HCT116 (cell line): Measurements from ENCODE around the gene KLF9. TPM values are rescaled to one million over a fixed set of nuclear protein-coding genes. Genes with fewer than 3 reads are reported as not detected.

Experiments used
- ATAC-seq: fragments of 200-7000 bp; cut with Tn5 transposase; 2 replicates; pipeline ENCODE4 v1.9.1; 2020; ENCODE audit warnings: mild to moderate bottlenecking, moderate library complexity
- BruUV-seq: library from RNA; stranded (reverse); fragments of 400-500 nt; replicated peaks from 2 replicates; lab custom pipeline; 2021; lab: Mats Ljungman, UMichigan
- CTCF ChIA-PET: fragments of 300-600 bp; sonication (Branson Sonifier 250); formaldehyde crosslinking; loops from one replicate; lab custom pipeline; 2021; ENCODE audit warnings: antibody characterized with exemption; lab: Charles Lee
- POLR2A ChIA-PET: fragments of 300-600, 350-600 bp; sonication (Branson Sonifier 250); formaldehyde crosslinking; loops from one replicate; lab custom pipeline; 2021; ENCODE audit warnings: antibody characterized with exemption; lab: Charles Lee
- RAD21 ChIA-PET, 2 experiments: fragments of 300-600 bp; sonication (Branson Sonifier 250); formaldehyde crosslinking; loops; one replicate each; lab custom pipeline; 2023; ENCODE audit warnings: low total read pairs in 2 of 2; ENCODE audit not compliant: uncharacterized antibody in 2 of 2, unreplicated experiment in 2 of 2, low non-redundant PET in 1 of 2; lab: Charles Lee
- DNase-seq: peaks from one replicate; pipeline ENCODE4 v3.0.0-alpha.2; 2010; ENCODE audit warnings: low read depth, low spot score
- H2AFZ ChIP-seq: fragments of 200-600 bp; shearing (Covaris generic), sonication (generic); 2 replicates; pipeline ENCODE4 v1.6.1; 2017; ENCODE audit warnings: low read depth, mixed run types, mixed read lengths, antibody characterized with exemption, low read length; ENCODE audit not compliant: poor library complexity, severe bottlenecking
- H3K27ac ChIP-seq: 2 replicates; pipeline ENCODE4 v1.5.1; 2012; ENCODE audit warnings: low read depth, low read length
- H3K27me3 ChIP-seq: fragments of 200-600 bp; sonication (generic); 2 replicates; pipeline ENCODE4 v1.6.1; 2016; ENCODE audit warnings: mixed run types, low read length, mixed read lengths; ENCODE audit not compliant: insufficient read depth
- H3K36me3 ChIP-seq, 2 experiments: fragments of 200-500 bp in 1 of 2; fragments of 200-600 bp in 1 of 2; sonication (Bioruptor generic) in 1 of 2; sonication (generic) in 1 of 2; 2 replicates each; pipeline versions ENCODE4 v1.5.1 to v1.6.1; 2014 to 2016; ENCODE audit warnings: low read length in 2 of 2, inconsistent platforms in 1 of 2, mixed read lengths in 1 of 2, mixed run types in 1 of 2; ENCODE audit not compliant: insufficient read depth in 2 of 2, control insufficient read depth in 1 of 2
- H3K4me1 ChIP-seq, 2 experiments: fragments of 200-600 bp in 1 of 2; sonication (generic) in 1 of 2; 2 replicates each; pipeline versions ENCODE4 v1.5.1 to v1.6.1; 2012 to 2017; ENCODE audit warnings: low read length in 2 of 2, inconsistent platforms in 1 of 2, mild to moderate bottlenecking in 1 of 2, mixed read lengths in 1 of 2, mixed run types in 1 of 2, moderate library complexity in 1 of 2; ENCODE audit not compliant: insufficient read depth in 2 of 2, control insufficient read depth in 1 of 2
- H3K4me2 ChIP-seq: fragments of 200-600 bp; sonication (generic); 2 replicates; pipeline ENCODE4 v1.6.1; 2017; ENCODE audit warnings: mixed run types, low read length, mixed read lengths
- H3K4me3 ChIP-seq, 2 experiments: fragments of 200-600 bp in 1 of 2; sonication (generic) in 1 of 2; replicated peaks in 1 of 2; 2 replicates each; pipeline ENCODE4 v1.5.1; 2011 to 2016; ENCODE audit warnings: low read length in 2 of 2, control low read depth in 1 of 2, low read depth in 1 of 2, mild to moderate bottlenecking in 1 of 2, mixed read lengths in 1 of 2, mixed run types in 1 of 2
- H3K79me2 ChIP-seq: fragments of 200-600 bp; sonication (generic); 2 replicates; pipeline ENCODE4 v1.6.1; 2017; ENCODE audit warnings: mild to moderate bottlenecking, mixed run types, low read length, moderate library complexity, mixed read lengths; ENCODE audit not compliant: insufficient read depth
- H3K9ac ChIP-seq: fragments of 200-600 bp; sonication (generic); 2 replicates; pipeline ENCODE4 v1.6.1; 2016; ENCODE audit warnings: low read length, mixed read lengths
- H3K9me2 ChIP-seq: fragments of 200-600 bp; sonication (generic), shearing (Covaris generic); 2 replicates; pipeline ENCODE4 v1.6.1; 2017; ENCODE audit warnings: mixed run types, mild to moderate bottlenecking, moderate library complexity; ENCODE audit not compliant: insufficient read depth
- H3K9me3 ChIP-seq, 2 experiments: fragments of 200-500 bp in 1 of 2; fragments of 200-600 bp in 1 of 2; sonication (Bioruptor generic) in 1 of 2; sonication (generic) in 1 of 2; 2 replicates each; pipeline ENCODE4 v1.6.1; 2014 to 2017; ENCODE audit warnings: low read length in 2 of 2, mixed read lengths in 2 of 2, inconsistent platforms in 1 of 2, low read depth in 1 of 2, mild to moderate bottlenecking in 1 of 2, mixed run types in 1 of 2, moderate library complexity in 1 of 2; ENCODE audit not compliant: control insufficient read depth in 1 of 2, insufficient read depth in 1 of 2
- H4K20me1 ChIP-seq: fragments of 200-600 bp; sonication (generic), shearing (Covaris generic); 2 replicates; pipeline ENCODE4 v1.6.1; 2017; ENCODE audit warnings: mixed run types, mild to moderate bottlenecking, moderate library complexity; ENCODE audit not compliant: insufficient read depth
- FOSL1 ChIP-seq: IDR thresholded peaks from 2 replicates; pipeline ENCODE4 v1.6.1; 2012; ENCODE audit warnings: low read depth
- POLR2A ChIP-seq: IDR thresholded peaks from 2 replicates; pipeline ENCODE4 v1.7.0; 2011; ENCODE audit warnings: borderline replicate concordance; ENCODE audit not compliant: insufficient read depth, insufficient read length; ENCODE audit errors: extremely low read depth
- POLR2AphosphoS5 ChIP-seq: IDR thresholded peaks from 2 replicates; pipeline ENCODE4 v1.6.1; 2011; ENCODE audit warnings: mild to moderate bottlenecking, low read depth, low read length, moderate library complexity
- REST ChIP-seq: IDR thresholded peaks from 2 replicates; pipeline ENCODE4 v1.6.1; 2012; ENCODE audit warnings: low read depth
- SP1 ChIP-seq: IDR thresholded peaks from 2 replicates; pipeline ENCODE4 v1.6.1; 2012; ENCODE audit warnings: low read depth
- SRF ChIP-seq: IDR thresholded peaks from 2 replicates; pipeline ENCODE4 v1.6.1; 2012; ENCODE audit warnings: low read depth
- YY1 ChIP-seq: IDR thresholded peaks from 2 replicates; pipeline ENCODE4 v1.6.1; 2011; ENCODE audit warnings: low read length, low read depth, moderate library complexity, mild to moderate bottlenecking; ENCODE audit not compliant: insufficient replicate concordance; ENCODE audit errors: extremely low read depth
- intact Hi-C: fragments of 100-400 bp; cut with micrococcal nuclease; formaldehyde crosslinking; loops from 2 replicates; pipeline ENCODE4 v1.10.0; 2022
- total RNA-seq: library from RNA; stranded (reverse); gene quantifications from one replicate; pipeline ENCODE4 v1.2.1, GENCODE V29; 2021; ENCODE audit not compliant: unreplicated experiment

KLF9 gene
- total RNA-seq, 1 experiment from 2014 or later: 8.3 TPM

- CTCF ChIA-PET: no interaction called here
- no TSS peak for BruUV-seq
Observed at GRCh38 chr9:70403166-70403565, 11.3 kb downstream of the KLF9 start.

More at GRCh38 chr9:70403166-70403565, 11.3 kb downstream of the KLF9 start:
- no peak overlapping the region for H3K27ac ChIP-seq
- H3K4me3 ChIP-seq: no peak overlapping the region
- no peak for DNase-seq
- H3K4me2 ChIP-seq: no peak overlapping the region
- no peak overlapping the region for H3K9ac ChIP-seq
- H4K20me1 ChIP-seq: no peaks in the 10 kb centered on the region
- RAD21 ChIA-PET: no interaction called here
- no peaks in the 10 kb centered on the region for H3K36me3 ChIP-seq
- H3K4me1 ChIP-seq: peaks cover 2 to 16% of the 10 kb centered on the region in 2 experiments; a peak in 2 of 4 replicates
- no peak overlapping the region for H2AFZ ChIP-seq
- H3K27me3 ChIP-seq: no peaks in the 10 kb centered on the region
- no peak for ATAC-seq
- intact Hi-C loops: loop anchor here (1.0 kb wide), 1 partner anchor 40 kb away; no protein-coding TSS in a partner anchor
- POLR2A ChIA-PET: no interaction called here
- no peaks in the 10 kb centered on the region for H3K79me2 ChIP-seq
- H3K9me2 ChIP-seq: no peaks in the 10 kb centered on the region
- TF ChIP-seq SP1 (no peak), POLR2AphosphoS5 (no peak), FOSL1 (no peak), REST (no peak), POLR2A (no peak), YY1 (no peak), SRF (no peak)
- TF ChIP-seq, all 23 proteins: peak for 0
- H3K9me3 ChIP-seq: no peaks in the 10 kb centered on the region
